ENCODE measurements around the gene DPP6.

The DPP6 gene

GRCh38 chr7:154741131-154741530 is 688.9 kb downstream of the DPP6 start:
- no peak for DNase-seq

DNA sequence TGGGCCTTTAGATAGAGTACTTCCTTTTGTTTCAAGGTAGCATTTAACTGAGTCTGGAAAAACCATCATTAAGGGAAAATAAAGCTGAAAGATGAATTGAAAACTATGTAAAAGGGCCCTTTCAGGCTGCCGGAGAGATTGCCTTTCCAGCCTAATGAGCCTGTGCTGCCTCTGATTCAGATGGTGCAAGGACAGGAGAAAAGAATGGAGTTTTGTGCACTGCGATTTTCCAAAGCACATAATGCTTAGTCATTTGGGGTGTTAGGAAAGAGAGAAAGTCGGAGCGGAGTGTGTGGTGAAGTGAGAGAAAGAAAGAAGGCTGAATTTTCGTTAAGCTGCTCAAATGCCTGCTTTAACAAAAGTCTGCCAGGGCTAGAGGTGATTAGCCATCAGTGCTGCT is 691.0 kb downstream of the DPP6 start:
- no peak for DNase-seq

GRCh38 chr7:154744256-154744860 is 692.2 kb downstream of the DPP6 start:
- no peak for DNase-seq

GRCh38 chr7:154744861-154745258 is 692.7 kb downstream of the DPP6 start:
- no peak for DNase-seq

DNA sequence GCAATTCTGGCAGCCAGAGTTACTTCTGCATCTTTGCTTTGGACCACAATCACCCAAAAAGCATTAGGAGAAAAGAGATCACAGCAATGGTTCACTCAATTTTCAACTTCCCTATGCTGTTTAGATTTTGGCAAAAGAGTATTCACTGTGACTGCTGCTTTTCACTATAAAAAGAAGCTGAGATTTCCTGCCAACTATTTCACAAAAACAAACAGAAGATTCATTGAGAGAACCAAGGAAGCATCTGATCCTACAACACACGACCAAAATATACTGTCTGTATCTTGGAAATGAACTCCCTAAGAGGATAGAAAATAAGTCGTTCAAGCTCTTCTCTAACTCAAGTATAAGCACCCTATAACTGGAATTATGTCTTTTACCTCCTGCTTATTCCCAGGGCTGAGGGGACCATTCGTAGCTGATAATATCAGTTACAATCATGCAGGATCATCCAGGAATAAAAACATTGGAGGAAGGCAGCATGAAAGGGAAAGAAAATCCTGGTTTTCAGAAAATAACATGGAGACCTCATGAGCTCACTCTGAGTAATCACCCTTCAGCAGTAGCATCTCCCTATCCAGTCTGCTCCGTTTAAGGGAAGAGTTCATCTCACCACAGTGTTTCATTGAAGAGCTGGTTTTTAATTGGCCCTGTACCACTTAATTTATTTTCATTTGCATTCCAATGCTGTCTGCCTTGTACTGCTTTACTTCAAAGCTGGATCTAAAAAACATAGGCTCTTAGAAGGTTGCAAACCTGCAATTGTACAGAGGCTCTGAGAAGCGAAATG is 694.6 kb downstream of the DPP6 start:
- DNase-seq = no peak

GRCh38 chr7:154748089-154748786 is 696.0 kb downstream of the DPP6 start:
- DNase-seq = no peak

DNA sequence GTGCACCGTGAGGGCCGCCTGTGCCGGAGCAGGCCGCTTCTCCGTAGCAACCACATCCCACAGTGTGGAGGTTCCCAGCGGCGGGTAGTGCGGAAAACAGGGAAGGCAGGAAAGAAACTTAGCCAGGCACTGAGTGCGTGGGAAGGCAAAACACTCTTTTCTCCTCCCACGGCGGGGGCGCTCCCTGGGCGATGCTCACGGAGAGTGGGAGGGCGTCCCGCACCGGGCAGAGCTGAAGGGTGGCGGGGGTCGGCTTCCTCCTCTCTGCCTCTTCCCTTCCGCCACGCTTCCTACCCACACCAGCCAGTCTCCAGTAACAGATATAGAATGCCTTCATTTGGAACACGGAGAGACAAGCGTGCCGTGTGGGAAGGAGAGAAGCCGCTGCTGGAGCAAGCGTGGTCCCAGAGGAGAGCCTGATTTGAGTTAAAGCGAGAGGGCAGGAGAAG is 698.2 kb downstream of the DPP6 start:
- DNase-seq = no peak

- no peak for DNase-seq
Measured at GRCh38 chr7:154753226-154753625, 701.0 kb downstream of the DPP6 start.

DNA sequence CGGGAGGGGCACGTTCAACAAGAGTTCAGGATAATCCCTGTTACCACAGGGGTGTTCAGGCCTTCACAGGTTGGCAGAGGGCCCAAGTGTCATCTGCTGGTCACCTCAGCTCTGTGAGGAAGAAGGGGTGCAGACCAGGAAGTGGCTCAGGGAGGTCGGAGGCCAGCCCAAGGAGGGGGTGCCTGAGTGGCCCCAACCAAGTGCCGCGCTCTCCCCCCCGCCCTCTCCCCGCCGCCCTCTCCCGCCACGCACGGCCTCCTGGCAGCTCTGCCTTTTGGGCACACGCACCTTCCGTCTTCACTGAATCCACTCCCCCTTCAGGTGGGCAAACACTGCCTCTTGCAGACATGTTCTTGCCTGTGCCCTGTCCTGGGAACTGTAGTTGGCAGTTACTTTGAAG is 705.6 kb downstream of the DPP6 start:
- DNase-seq = no peak

DNA sequence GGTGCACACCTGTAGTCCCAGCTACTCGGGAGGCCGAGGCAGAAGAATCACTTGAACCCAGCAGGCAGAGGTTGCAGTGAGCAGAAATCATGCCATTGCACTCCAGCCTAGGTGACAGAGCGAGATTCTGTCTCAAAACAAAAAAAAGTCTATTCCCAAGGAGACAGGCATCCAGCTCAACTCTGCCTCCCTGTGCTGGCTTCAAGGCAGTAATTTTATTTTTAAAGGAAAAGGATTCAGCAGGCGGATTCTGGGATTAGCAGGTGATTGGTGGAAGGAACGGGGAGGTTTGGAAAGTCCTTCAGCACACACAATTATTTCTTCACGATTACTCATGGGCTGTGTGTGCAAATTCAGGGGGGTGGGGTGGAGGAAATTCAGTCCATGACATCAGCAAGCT is 707.8 kb downstream of the DPP6 start:
- DNase-seq = no peak

- no peak for DNase-seq
Measured at GRCh38 chr7:154765118-154765517, 712.9 kb downstream of the DPP6 start.

GRCh38 chr7:154767142-154767541 is 714.9 kb downstream of the DPP6 start:
- no peak for DNase-seq

GRCh38 chr7:154767821-154768415 is 715.7 kb downstream of the DPP6 start:
- DNase-seq = no peak

DNA sequence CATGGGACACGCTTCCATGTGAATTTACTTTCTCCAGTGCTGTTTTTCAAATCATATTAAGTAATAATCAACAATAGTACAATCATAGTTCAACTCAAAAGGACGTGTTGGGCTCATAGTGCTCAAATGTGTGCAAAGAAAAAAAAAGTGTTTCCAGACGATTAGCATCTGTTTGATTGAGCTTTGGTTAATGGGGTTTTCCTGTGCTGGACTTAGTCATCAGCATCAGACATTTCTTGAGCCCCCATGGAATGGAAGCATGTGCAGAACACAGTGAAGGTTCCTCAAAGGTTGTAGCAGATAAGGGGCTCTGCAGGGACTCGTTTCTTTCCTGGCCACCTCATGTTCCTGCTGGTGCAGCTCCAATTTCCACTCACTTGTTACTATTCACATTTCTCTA is 716.8 kb downstream of the DPP6 start:
- DNase-seq = no peak

DNA sequence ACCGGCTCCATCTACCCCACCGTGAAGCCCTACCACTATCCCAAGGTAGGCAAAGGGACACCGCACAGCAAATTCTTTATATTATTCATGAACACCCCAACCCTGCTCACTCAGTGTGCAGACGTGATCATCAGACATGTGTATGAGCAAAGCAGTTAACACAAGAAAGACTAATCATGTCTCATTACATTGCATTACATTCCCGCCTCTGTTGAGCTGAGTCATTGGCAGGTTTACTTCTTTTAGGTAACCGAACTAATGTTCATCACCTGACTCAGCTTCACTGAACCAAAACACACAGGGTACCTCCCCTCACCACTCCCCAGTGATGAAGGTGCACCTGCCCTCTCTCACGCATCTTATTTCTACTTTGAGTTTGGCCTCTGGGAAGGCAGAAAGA is 717.3 kb downstream of the DPP6 start:
- no peak for DNase-seq

GRCh38 chr7:154770361-154770760 is 718.2 kb downstream of the DPP6 start:
- DNase-seq = no peak

- DNase-seq = no peak
Measured at GRCh38 chr7:154770962-154771361, 718.8 kb downstream of the DPP6 start.

GRCh38 chr7:154774303-154774969 is 722.2 kb downstream of the DPP6 start:
- no peak for DNase-seq

GRCh38 chr7:154775681-154776080 is 723.5 kb downstream of the DPP6 start:
- DNase-seq = no peak

DNA sequence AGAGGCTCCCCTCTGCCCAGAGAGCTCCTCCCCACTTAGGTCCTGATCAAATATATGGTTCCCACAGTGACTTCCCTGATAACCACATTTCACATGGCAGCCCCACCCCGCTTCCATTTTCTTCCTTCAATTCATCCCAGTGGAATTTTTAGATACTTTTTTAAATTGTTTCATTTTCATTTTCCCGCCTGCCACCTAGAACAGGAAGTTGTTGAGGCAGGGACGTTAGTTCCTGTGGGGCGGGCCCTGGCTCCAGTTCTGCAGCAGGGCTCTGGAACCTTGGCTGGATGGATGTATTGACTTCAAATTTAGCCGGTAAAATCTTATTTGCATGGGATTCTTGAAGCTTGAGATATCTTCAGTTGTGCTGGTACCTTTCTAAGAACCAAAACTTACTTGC is 724.2 kb downstream of the DPP6 start:
- DNase-seq = no peak

- no peak for DNase-seq
Measured at GRCh38 chr7:154777023-154777422, 724.8 kb downstream of the DPP6 start.

GRCh38 chr7:154777489-154777888 is 725.3 kb downstream of the DPP6 start:
- no peak for DNase-seq

DNA sequence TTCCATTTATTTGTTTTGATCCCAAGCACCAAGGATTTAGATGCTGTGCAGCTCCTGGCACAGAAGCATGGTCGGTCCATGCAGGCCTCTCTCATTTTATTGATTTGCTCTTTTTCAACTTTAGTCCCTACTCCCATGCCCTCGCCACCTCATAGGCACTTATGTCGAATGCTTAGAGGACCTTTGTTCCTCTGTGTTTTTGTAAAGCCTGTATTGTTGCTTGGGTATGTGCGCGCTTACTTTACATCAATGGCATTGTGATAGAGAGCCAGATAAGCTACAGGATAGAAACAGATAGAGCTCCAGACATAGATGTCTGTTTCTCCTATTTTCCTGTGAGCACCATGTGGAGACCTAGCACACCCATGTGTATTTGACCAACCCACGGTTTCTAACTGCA is 725.7 kb downstream of the DPP6 start:
- no peak for DNase-seq

Measured in effector CD8-positive, alpha-beta T cell (primary cell).